Mucosa of descending colon (tissue), 3 donors: ENCODE data around the gene DCDC1. TPM values are rescaled to one million over a fixed set of nuclear protein-coding genes. Genes with fewer than 3 reads are reported as not detected.
A peak's percentile ranks its signal among the peaks of the same experiment; 100 is the strongest.

Source experiments
- ATAC-seq: fragments of 200-7000 bp; cut with Tn5 transposase; one replicate; pipeline ENCODE4 v1.9.1; 2020; ENCODE audit warnings: mild to moderate bottlenecking, moderate library complexity
- DNase-seq, 3 donors: peaks; one replicate each; pipeline ENCODE4 v3.0.0-alpha.2; 2020
- H3K36me3 ChIP-seq: fragments of 200-600 bp; one replicate; pipeline ENCODE4 v1.8.0; 2021; ENCODE audit warnings: low read depth, mild to moderate bottlenecking
- H3K4me1 ChIP-seq: fragments of 200-600 bp; one replicate; pipeline ENCODE4 v1.8.0; 2021; ENCODE audit warnings: low read depth, mild to moderate bottlenecking
- H3K4me3 ChIP-seq: fragments of 200-600 bp; one replicate; pipeline ENCODE4 v1.8.0; 2021; ENCODE audit warnings: mild to moderate bottlenecking
- H3K9me3 ChIP-seq: fragments of 200-600 bp; one replicate; pipeline ENCODE4 v1.8.0; 2021; ENCODE audit warnings: mild to moderate bottlenecking
- CTCF ChIP-seq: fragments of 200-600 bp; IDR thresholded peaks from one replicate; pipeline ENCODE4 v1.8.0; 2022; ENCODE audit warnings: antibody characterized with exemption, mild to moderate bottlenecking
- intact Hi-C, 2 donors: fragments of 100-400 bp; cut with DNase I in 1 of 2; cut with micrococcal nuclease in 1 of 2; formaldehyde crosslinking; loops; one replicate each; pipeline versions ENCODE4 v1.11.0 to v1.11.1; 2022; cut with DNase I, micrococcal nuclease
- total RNA-seq, 3 donors: library from RNA; stranded (reverse); fragmentation: NEBNext Ultra II Directional in 2 of 3; extraction: Animal tissue kit (Norgen Biotek cat#: 25700) in 2 of 3; gene quantifications; one replicate each; pipeline versions ENCODE4 v1.2.1 to v1.2.4, GENCODE V29; 2021 to 2023
- donor health status: DM: no; HTN: no; CAD: no; lungs with moderate emphysema.
- donor health status: DM: no; HTN: no; CAD: no.
- donor health status: DM: no; HTN: yes; CAD: no.

The DCDC1 gene
- total RNA-seq, 3 donors from 2014 or later = 0.22 TPM; not detected in 2

- Histone ChIP-seq H3K4me1 (no peaks in the 10 kb centered on the region), H3K9me3 (no peaks in the 10 kb centered on the region), H3K4me3 (no peak overlapping the region), H3K36me3 (no peaks in the 10 kb centered on the region)
- intact Hi-C loops = no loop called here
- DNase-seq (no peak), ATAC-seq (no peak)
- TF ChIP-seq CTCF = no peak
Observed at GRCh38 chr11:31110830-31111229, 258.7 kb downstream of the DCDC1 start.

- ATAC-seq = no peak
- no peaks in the 10 kb centered on the region for H3K4me1 ChIP-seq
- no peak for TF ChIP-seq CTCF
- no peaks in the 10 kb centered on the region for H3K36me3 ChIP-seq
- no peak for DNase-seq
- H3K9me3 ChIP-seq = no peaks in the 10 kb centered on the region
- H3K4me3 ChIP-seq = no peak overlapping the region
- intact Hi-C loops = no loop called here
Observed at GRCh38 chr11:31109446-31109845, 260.1 kb downstream of the DCDC1 start.

- Histone ChIP-seq H3K36me3 (no peaks in the 10 kb centered on the region), H3K4me1 (no peaks in the 10 kb centered on the region), H3K4me3 (no peak overlapping the region), H3K9me3 (no peaks in the 10 kb centered on the region)
- no peak for TF ChIP-seq CTCF
- DNase-seq (no peak), ATAC-seq (no peak)
- intact Hi-C loops = no loop called here
Observed at GRCh38 chr11:31107649-31108048, 261.9 kb downstream of the DCDC1 start.

GRCh38 chr11:31106968-31107576, 262.5 kb downstream of the DCDC1 start:
- peak; percentile 10 for TF ChIP-seq CTCF
- ATAC-seq = peak; percentile 53
- intact Hi-C loops = no loop called here
- no peaks in the 10 kb centered on the region for H3K36me3 ChIP-seq
- no peaks in the 10 kb centered on the region for H3K4me1 ChIP-seq
- no peaks in the 10 kb centered on the region for H3K9me3 ChIP-seq
- DNase-seq = peak in 2 of 3 donors; percentile 29 to 66
- H3K4me3 ChIP-seq = no peak overlapping the region

- Histone ChIP-seq H3K36me3 (no peaks in the 10 kb centered on the region), H3K9me3 (no peaks in the 10 kb centered on the region), H3K4me3 (no peak overlapping the region), H3K4me1 (no peaks in the 10 kb centered on the region)
- no peak for TF ChIP-seq CTCF
- intact Hi-C loops = no loop called here
- ATAC-seq (no peak), DNase-seq (no peak)
Observed at GRCh38 chr11:31106326-31106725, 263.2 kb downstream of the DCDC1 start.

GRCh38 chr11:31102875-31103274, 266.7 kb downstream of the DCDC1 start:
- TF ChIP-seq CTCF = no peak
- Histone ChIP-seq H3K9me3 (no peaks in the 10 kb centered on the region), H3K36me3 (no peaks in the 10 kb centered on the region), H3K4me1 (no peaks in the 10 kb centered on the region), H3K4me3 (no peak overlapping the region)
- ATAC-seq = no peak
- intact Hi-C loops = no loop called here
- DNase-seq = no peak
